ENCODE data around the gene GPR26.

DNA sequence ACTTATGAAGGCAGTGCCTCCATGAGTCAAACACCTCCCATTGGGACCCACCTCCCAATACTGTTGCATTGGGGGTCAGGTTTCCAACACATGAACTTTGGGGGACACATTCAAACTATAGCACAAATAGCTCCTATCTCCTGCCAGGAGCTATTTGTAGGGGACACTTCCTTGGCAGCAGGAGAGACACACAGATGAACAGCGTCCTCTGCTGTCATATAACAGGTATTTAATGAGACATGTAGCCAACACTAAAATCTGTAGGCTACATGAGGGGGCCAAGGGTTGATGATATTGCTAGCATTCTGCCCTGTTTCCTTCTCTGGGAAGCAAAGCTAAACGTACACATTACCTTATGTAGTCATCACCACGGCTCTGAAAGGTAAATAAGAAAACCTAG lies 2.6 kb upstream of the GPR26 start:
- TF ChIP-seq ZFX (IDR thresholded peaks at IDR 0.05; ENCODE audit: borderline replicate concordance), result no peak
- TF ChIP-seq, protein P1, sequence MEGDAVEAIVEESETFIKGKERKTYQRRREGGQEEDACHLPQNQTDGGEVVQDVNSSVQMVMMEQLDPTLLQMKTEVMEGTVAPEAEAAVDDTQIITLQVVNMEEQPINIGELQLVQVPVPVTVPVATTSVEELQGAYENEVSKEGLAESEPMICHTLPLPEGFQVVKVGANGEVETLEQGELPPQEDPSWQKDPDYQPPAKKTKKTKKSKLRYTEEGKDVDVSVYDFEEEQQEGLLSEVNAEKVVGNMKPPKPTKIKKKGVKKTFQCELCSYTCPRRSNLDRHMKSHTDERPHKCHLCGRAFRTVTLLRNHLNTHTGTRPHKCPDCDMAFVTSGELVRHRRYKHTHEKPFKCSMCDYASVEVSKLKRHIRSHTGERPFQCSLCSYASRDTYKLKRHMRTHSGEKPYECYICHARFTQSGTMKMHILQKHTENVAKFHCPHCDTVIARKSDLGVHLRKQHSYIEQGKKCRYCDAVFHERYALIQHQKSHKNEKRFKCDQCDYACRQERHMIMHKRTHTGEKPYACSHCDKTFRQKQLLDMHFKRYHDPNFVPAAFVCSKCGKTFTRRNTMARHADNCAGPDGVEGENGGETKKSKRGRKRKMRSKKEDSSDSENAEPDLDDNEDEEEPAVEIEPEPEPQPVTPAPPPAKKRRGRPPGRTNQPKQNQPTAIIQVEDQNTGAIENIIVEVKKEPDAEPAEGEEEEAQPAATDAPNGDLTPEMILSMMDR (IDR thresholded peaks at IDR 0.05), result no peak
